ENCODE results near the gene RBM47.

The RBM47 gene

GRCh38 chr4:40379248-40379647 is 250.4 kb downstream of the RBM47 start:
- no peak for DNase-seq (ENCODE audit: low read depth in 2 of 3, low spot score in 1 of 3)

DNA sequence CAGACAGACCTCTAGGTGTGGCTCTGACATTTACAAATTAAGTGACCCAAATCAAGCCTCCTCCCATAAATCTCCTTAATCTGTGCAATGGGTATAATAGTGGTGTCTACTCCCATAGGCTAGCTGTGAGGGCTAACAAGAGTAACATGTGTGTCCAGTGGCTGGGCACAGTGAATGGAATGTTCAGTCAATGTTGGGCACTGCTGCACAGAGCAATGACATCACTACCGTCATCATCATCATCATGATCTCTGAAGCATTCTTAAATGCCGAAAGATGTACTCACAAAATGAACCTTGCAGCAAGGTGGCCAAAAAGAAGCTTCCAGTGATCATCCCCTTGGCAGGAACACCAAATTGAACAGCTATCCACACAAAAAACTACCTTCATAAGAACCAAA is 251.0 kb downstream of the RBM47 start:
- DNase-seq (ENCODE audit: low read depth in 2 of 3, low spot score in 1 of 3) = no peak

GRCh38 chr4:40377512-40378365 is 251.9 kb downstream of the RBM47 start:
- no peak for DNase-seq (ENCODE audit: low read depth in 2 of 3, low spot score in 1 of 3)

DNA sequence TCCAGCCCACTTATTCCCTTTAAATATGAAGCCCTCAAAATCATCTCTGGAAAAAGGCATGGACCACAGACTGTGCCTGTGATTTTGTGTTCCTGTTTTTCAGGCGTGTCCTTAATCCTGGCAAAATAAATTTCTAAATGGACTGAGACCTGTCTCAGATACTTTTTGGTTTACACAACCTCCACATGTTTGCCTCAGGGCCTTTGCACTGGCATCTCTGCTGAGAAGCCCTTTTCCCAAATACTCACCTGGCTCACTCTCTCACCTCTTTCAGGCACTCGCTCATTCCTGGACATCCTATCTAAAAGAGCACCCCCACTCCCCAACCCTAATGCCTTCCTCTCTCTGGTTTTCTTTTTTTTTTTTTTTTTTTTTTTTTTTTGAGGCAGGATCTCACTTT is 254.0 kb downstream of the RBM47 start:
- DNase-seq (ENCODE audit: low read depth in 2 of 3, low spot score in 1 of 3) = no peak

- DNase-seq (ENCODE audit: low read depth in 2 of 3, low spot score in 1 of 3) = no peak
These were observed 254.6 kb downstream of the RBM47 start for GRCh38 chr4:40375095-40375494.

DNA sequence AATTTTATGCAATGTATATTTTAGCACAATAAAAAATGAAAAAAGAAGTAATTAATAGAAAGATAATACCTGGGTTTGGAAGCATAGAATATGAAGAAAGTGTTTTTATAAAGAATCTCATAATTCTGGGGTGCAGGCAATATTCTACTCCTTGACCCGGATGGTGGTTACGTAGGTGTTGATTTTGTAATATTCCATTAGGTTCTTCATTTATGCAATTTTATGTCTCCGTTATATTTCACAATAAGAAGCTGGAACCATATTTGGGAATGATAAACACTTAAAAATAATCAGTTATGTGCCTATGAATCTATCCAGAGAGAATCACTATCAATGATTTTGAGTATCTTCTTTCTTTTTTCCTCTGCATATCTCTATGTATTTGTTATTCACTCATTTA is 256.0 kb downstream of the RBM47 start:
- no peak for DNase-seq (ENCODE audit: low read depth in 2 of 3, low spot score in 1 of 3)
